GM23338 (cell line): ENCODE measurements around the gene KSR2.
A peak's percentile ranks its signal among the peaks of the same experiment; 100 is the strongest.

ENCODE experiments used
- CREB1 ChIP-seq: fragments of 250-450 bp; sonication (Bioruptor Pico); IDR thresholded peaks from 2 replicates; pipeline ENCODE4 v1.5.0; 2020; ENCODE audit warnings: low read depth, mild to moderate bottlenecking, moderate library complexity
- EZH2 ChIP-seq: fragments of 200-600 bp; sonication (generic); IDR thresholded peaks from one replicate; pipeline ENCODE4 v1.8.0; 2017; ENCODE audit warnings: antibody characterized with exemption, mild to moderate bottlenecking, low read depth; ENCODE audit not compliant: unreplicated experiment
- EZH2phosphoT487 ChIP-seq: fragments of 200-600 bp; sonication (generic); IDR thresholded peaks from one replicate; pipeline ENCODE4 v1.8.1; 2018; ENCODE audit warnings: antibody characterized with exemption; ENCODE audit not compliant: unreplicated experiment
- POLR2AphosphoS5 ChIP-seq: IDR thresholded peaks from 2 replicates; pipeline ENCODE4 v1.6.1; 2016; ENCODE audit warnings: antibody characterized with exemption, low read depth
- TF ChIP-seq, protein P1 (sequence below), 2 experiments: fragments of 200-600 bp in 1 of 2; sonication (generic) in 1 of 2; conservative IDR thresholded peaks; 2 replicates each; pipeline versions ENCODE4 v1.5.1 to v1.6.1; 2016 to 2017; ENCODE audit warnings: antibody characterized with exemption in 2 of 2, low read depth in 2 of 2, mild to moderate bottlenecking in 2 of 2, moderate library complexity in 1 of 2
- TF ChIP-seq, protein P2 (sequence below): IDR thresholded peaks from one replicate; pipeline ENCODE4 v1.6.1; 2018; ENCODE audit warnings: antibody characterized with exemption; ENCODE audit not compliant: unreplicated experiment

DNA sequence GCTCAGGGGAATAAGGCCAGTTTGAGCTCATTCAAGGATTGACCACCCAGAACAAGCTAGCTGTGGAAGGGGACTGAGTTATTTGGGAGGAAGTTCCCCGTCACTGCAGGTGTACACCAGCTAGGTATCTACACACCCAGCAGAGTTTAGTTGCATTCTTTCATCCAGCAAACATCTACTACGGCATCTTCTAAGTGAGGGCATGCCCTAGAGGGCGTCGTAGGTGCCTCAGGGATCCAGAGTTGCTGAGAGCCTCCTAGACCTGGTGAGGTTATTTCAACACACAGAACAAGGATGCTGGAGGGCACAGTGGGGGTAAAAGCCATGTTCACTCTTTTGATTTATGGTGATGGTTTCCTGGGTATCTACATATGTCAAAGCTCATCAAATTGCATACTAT is 149.6 kb downstream of the KSR2 start:
- TF ChIP-seq POLR2AphosphoS5 (no peak), CREB1 (CRISPR knock-in tag) (no peak), EZH2phosphoT487 (no peak), EZH2 (no peak)
- TF ChIP-seq, protein P1, sequence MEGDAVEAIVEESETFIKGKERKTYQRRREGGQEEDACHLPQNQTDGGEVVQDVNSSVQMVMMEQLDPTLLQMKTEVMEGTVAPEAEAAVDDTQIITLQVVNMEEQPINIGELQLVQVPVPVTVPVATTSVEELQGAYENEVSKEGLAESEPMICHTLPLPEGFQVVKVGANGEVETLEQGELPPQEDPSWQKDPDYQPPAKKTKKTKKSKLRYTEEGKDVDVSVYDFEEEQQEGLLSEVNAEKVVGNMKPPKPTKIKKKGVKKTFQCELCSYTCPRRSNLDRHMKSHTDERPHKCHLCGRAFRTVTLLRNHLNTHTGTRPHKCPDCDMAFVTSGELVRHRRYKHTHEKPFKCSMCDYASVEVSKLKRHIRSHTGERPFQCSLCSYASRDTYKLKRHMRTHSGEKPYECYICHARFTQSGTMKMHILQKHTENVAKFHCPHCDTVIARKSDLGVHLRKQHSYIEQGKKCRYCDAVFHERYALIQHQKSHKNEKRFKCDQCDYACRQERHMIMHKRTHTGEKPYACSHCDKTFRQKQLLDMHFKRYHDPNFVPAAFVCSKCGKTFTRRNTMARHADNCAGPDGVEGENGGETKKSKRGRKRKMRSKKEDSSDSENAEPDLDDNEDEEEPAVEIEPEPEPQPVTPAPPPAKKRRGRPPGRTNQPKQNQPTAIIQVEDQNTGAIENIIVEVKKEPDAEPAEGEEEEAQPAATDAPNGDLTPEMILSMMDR (conservative IDR thresholded peaks at IDR 0.05; ENCODE audit: low read depth in 2 of 2), result peak; percentile 26 to 48; a peak in 3 of 4 replicates
- TF ChIP-seq, protein P2, sequence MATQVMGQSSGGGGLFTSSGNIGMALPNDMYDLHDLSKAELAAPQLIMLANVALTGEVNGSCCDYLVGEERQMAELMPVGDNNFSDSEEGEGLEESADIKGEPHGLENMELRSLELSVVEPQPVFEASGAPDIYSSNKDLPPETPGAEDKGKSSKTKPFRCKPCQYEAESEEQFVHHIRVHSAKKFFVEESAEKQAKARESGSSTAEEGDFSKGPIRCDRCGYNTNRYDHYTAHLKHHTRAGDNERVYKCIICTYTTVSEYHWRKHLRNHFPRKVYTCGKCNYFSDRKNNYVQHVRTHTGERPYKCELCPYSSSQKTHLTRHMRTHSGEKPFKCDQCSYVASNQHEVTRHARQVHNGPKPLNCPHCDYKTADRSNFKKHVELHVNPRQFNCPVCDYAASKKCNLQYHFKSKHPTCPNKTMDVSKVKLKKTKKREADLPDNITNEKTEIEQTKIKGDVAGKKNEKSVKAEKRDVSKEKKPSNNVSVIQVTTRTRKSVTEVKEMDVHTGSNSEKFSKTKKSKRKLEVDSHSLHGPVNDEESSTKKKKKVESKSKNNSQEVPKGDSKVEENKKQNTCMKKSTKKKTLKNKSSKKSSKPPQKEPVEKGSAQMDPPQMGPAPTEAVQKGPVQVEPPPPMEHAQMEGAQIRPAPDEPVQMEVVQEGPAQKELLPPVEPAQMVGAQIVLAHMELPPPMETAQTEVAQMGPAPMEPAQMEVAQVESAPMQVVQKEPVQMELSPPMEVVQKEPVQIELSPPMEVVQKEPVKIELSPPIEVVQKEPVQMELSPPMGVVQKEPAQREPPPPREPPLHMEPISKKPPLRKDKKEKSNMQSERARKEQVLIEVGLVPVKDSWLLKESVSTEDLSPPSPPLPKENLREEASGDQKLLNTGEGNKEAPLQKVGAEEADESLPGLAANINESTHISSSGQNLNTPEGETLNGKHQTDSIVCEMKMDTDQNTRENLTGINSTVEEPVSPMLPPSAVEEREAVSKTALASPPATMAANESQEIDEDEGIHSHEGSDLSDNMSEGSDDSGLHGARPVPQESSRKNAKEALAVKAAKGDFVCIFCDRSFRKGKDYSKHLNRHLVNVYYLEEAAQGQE, result no peak
